RPMI8226 (cell line): ENCODE results near the gene PTPRR.

Experiments
- DNase-seq: peaks from one replicate; pipeline ENCODE4 v3.0.0-alpha.2; 2015

PTPRR gene

GRCh38 chr12:70910666-70911065, 9.9 kb downstream of the PTPRR start:
- no peak for DNase-seq

DNA sequence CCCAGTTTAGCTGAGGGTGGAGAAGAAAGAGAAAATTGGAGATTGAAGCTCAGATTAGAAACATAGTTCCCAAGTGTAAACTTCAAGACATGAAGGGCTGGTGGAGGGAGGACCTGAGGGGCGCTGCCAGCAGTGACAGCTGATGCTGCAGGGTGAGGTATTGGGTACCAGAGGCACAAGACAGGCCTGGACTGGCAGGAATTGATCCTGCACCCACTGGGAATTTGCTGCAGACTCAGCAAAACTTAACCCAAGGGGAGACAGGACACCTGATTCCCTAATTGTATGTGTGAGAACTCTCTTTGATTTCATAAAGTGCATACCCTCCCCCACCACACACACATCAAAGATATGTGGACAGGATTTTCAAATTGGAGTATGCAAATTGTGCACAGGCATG, 11.6 kb downstream of the PTPRR start:
- DNase-seq = no peak

GRCh38 chr12:70907412-70907811, 13.1 kb downstream of the PTPRR start:
- DNase-seq = no peak

- DNase-seq = no peak
These were observed 24.6 kb downstream of the PTPRR start for GRCh38 chr12:70895956-70896355.

GRCh38 chr12:70892593-70892992, 27.9 kb downstream of the PTPRR start:
- DNase-seq = no peak

DNA sequence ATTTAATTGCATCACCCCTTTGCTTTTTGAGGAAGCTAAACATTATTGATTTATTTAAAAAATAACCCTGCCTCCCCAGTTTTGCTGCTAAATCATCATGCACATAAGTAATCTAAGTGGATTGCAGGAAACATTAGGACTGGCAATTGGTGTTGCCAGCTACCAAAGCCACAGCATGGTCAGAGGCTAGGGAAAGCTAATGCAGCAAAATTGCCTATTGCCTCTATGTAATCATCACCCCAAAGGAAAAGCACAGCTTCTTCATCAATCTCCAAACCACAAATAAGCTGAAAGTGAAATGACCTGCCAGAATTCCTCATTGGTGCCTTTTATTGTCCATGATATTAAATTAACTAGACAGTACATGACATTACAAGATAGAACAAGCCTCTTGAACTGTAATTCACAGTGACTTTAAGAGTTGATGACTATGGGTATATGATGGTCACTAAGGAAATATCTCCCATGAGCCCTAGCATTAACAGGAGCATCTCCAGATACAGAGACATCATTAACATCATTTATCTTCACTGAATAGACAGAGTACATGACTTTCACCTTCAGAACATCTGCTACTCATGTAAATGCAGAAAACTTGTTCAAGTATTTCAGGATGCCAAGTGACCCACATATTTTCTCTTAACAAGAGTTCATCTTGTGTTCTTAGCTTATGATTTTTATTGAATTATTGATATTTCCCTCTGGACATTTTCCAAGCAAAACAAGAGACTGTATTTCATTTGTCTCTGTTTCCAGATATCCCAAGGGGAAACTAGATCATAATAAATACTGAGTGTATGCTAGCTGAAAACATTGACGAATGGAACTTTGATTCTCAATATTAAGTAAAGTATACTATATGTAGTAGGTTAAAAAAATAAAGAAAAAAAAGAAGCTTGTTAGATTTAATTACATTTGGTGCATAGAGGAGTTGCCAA, 29.4 kb downstream of the PTPRR start:
- DNase-seq = no peak

- no peak for DNase-seq
These were observed 34.6 kb downstream of the PTPRR start for GRCh38 chr12:70885956-70886355.

DNA sequence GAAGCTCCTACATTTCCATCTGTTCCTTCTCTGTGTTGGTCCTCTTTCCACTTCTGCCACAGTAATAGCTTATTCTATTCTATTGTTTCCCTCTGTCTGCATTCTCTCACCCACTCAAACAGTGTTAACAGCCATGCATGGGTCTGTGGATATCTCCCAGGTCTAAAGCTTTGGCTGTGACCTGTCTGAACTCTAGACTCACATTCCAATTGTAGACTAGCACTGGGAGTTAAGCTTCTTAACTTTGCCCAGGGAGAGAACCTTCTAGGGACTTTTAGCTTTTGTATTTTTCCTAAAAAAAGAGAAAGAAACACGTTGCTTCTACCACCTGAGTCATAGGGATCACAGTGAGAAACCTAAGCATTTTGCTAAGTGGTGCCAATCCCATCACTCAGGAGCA, 36.7 kb downstream of the PTPRR start:
- DNase-seq = no peak

DNA sequence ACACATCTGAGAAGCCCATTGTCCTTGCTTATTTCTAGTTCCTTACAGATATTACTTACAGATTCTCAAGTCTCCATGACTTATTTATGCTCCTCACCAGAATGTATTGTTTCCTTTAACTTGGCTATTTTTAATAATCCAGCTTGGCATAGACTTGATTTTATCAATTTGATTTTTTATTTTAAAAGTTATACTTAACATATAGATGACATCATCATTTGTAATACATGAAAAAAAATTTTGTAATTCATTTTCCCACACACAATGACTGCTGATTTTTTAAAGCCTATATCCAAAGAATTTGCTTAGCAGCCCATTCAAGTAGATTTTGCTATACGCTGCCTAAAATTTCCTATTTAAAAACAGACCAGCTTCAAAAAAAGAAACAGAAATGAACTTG, 39.8 kb downstream of the PTPRR start:
- DNase-seq = no peak

- no peak for DNase-seq
These were observed 43.6 kb downstream of the PTPRR start for GRCh38 chr12:70876952-70877351.

DNA sequence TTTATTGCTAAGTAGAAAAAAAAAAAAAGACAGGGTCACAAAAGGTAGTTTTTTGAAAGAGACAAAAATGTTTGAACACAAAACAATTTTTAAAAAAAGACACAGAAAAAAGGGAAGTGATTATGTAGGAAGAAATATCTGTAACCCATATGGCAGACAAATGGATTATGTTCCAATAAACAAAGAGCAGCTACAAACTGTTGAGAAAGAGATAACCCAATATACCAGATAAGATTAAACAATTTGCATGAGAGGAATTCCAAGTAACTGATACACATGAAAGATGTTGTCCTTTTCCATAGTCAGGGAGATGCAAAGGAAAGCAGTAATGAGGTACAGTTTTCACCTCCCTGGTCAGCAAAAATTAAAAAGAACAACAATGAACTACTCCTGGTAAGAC, 44.9 kb downstream of the PTPRR start:
- no peak for DNase-seq

GRCh38 chr12:70854881-70855568, 65.5 kb downstream of the PTPRR start:
- no peak for DNase-seq

GRCh38 chr12:70854138-70854537, 66.4 kb downstream of the PTPRR start:
- DNase-seq = no peak

- DNase-seq = no peak
These were observed 67.2 kb downstream of the PTPRR start for GRCh38 chr12:70853326-70853725.

- DNase-seq = no peak
These were observed 68.0 kb downstream of the PTPRR start for GRCh38 chr12:70852416-70853150.

GRCh38 chr12:70849265-70849960, 71.1 kb downstream of the PTPRR start:
- no peak for DNase-seq

GRCh38 chr12:70847871-70848270, 72.7 kb downstream of the PTPRR start:
- DNase-seq = no peak

DNA sequence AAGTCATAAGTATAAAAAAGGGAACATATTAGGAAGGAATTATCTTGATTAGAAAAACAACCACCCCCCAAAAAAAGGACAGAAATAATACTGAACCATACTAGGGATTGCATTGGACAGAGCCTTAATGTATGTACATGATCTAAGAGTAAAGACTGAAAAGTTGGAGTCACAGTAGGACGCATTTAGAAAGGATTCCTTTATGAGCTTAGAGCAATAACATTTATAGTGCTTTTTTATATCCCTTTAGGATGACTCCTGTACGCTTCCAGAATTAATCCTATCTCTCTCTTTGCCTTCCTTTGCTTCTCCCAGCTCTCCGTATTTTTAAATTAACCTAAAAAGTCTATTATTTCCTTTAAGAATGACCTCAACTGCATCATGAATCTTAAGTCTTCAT, 75.3 kb downstream of the PTPRR start:
- DNase-seq = no peak

DNA sequence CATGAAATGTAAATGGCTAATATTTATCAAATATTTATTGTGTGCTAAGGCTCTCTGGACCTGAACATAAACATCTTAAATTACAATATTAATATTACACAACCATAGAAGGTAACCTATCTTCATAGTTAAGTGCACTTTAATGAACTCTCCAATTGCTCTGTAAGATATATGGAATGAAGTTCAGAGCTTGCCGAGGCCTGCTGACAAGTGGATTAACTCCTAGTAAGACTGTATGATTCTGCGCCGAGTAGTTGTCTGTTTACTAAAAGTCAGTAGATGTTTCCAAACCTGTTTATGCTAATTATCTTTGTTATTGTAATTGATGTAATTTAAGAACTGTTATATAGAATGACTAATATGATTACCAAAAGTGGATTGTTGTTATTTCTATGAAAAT, 77.2 kb downstream of the PTPRR start:
- DNase-seq = no peak

GRCh38 chr12:70842942-70843341, 77.6 kb downstream of the PTPRR start:
- DNase-seq = no peak

- DNase-seq = no peak
These were observed 78.4 kb downstream of the PTPRR start for GRCh38 chr12:70842136-70842535.

DNA sequence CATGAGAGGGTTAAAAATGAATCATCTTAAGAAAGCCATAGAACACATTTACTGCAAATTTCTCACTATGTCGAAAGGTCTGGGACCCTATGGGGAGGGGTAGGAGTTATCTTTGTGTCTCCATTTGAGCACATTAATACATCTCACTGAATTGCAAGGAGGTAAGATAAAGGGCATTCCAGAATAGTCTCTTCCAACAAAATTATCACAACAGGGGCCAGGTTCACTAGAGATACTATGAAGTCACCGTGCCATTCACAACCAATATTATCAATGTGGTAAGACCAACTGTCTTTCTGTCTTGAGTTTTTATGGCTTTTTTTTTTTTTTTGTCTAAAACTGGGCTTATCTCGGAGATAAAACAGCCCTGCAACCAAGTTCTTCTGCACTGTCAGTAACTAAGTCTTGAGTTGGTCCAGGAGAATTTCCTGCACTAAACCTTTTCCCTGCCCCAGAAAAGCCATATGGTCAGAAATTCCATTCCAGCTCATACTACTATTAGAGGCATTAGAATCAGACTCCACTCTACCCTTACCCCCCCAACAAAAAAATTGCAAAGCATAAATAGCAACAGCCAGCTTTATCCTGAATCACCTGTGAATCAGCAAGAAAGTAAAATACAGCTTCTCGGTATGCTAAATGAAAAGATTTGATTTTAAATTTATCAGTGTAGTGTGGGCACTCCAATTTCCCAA, 79.7 kb downstream of the PTPRR start:
- no peak for DNase-seq
